Measurements from ENCODE around the gene MEIS3.
"Not testable (repeated sequence)": the region's sequence is repeated elsewhere in the genome, so short reads cannot be mapped to it uniquely, and the experiment has no call there.

MEIS3 gene

DNA sequence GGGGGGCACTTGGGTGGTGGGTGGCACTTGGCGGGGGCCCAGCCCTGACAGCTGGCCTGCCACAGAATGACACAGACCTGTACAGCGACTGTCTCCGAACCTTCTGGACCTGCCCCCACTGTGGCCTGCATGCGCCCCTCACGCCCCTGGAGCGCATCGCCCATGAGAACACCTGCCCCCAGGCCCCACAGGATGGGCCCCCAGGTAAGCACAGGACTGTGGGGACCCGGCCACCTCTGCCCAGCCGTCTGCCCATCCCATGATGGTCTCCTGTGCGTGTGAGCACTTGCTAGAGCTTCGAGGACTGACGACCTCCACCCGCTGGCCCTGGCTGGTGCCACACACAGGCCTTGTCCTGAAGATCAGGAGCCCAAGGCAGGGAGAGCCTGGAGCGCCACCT is 38.2 kb downstream of the MEIS3 start:
- no peak for DNase-seq

DNA sequence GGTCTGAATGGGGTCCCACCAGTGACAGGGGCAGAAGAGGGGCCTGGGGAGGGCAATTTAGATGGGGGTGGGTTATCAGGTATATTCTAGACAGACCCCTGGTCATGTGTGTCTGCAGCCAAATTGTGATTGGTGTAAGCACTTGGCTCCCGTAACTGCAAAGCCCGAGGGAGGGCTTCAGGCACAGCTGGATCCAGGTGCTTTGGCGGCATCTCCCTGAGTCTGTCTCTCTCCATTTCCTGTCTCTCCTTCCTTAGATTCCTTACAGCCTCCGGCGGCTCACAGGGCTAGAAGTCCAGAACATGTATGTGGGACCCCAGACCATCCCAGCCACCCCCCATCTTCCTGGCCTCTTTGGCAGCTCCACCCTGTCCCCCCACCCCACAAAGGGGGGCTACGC is 38.8 kb downstream of the MEIS3 start:
- DNase-seq, result no peak

DNA sequence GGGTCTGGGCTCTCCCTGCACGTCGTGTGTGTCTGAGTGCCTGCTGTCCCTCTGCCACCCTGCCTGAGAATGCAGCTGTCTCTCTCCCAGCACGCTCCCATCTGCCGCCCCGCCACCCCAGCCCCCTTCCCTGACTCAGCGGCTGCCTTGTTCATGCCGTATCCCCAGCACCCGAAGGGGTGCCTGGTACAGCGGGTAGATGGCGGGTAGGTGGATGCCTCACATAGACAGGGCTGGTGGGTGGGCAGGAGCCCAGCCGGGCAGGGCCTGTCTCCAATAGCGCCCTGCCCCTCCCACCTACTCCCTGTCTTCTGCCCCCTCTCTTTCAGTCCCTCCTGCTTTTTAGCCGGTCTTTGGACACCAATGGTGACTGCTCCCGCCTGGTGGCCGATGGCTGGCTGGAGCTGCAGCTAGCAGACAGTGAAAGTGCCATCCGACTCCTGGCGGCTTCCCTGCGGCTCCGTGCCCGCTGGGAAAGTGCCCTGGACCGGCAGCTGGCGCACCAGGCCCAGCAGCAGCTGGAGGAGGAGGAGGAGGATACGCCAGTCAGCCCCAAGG is 39.9 kb downstream of the MEIS3 start:
- no peak for DNase-seq

DNA sequence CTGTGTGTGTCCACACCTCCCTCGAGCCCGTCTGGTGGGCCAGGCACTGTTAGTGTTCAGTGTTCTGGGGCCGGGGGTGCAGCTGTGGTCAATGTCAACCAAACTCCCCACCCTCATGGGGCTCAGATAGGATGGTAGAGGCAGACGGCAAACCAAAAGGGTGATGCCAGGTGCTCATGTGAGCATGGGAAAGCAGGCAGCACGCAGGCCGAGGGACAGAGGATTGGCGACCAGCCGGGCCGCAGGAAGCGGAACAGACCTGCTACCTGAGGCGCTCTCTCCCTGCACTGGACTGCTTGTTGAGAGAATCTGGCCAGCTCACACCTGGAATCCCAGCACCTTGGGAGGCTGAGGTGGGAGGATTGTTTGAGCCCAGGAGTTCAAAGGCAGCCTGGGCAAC is 41.1 kb downstream of the MEIS3 start:
- no peak for DNase-seq

DNA sequence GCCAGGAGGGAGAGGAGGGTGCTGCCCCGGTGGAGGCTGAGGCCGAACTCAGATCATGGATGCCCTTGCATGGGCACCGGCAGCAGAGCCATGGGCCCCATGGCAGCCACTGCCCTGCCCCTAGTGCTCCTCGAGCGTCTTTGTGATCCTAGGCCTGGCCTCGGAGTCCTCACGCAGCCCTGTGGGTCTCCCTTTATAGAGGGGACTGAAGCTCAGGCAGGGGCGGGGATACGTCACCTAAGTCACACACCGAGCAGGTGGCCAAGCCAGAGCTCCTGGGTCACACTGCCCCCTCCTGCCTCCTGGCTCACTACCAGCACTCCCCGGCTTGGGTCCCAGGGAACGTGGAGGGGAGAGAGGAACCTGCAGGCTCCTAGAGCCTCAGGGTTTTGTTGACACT is 41.5 kb downstream of the MEIS3 start:
- no peak for DNase-seq

DNA sequence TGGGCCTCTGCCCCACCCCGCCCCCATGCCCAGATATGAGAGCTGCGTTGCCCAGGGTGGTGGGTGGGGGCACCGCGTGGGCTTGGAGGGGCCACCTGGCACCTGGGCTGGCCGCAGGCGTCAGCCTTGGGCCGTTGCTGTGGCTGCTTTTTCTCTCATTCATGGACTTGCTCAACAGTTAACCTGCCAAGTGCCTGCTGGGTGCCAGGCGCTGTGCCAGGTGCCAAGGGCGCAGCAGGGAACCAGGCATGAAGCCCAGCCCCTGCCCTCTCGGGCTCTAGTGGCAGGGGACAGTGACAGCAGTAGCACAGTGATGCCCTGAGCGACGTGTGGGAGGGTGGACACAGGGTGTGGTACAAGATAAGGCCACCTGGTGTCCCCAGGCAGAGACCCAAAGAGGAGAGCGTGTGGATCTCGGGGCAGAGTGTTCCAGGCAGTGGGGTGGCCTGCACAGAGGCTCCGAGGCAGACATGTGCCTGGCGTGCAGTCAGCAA is 42.1 kb downstream of the MEIS3 start:
- DNase-seq, result no peak

DNA sequence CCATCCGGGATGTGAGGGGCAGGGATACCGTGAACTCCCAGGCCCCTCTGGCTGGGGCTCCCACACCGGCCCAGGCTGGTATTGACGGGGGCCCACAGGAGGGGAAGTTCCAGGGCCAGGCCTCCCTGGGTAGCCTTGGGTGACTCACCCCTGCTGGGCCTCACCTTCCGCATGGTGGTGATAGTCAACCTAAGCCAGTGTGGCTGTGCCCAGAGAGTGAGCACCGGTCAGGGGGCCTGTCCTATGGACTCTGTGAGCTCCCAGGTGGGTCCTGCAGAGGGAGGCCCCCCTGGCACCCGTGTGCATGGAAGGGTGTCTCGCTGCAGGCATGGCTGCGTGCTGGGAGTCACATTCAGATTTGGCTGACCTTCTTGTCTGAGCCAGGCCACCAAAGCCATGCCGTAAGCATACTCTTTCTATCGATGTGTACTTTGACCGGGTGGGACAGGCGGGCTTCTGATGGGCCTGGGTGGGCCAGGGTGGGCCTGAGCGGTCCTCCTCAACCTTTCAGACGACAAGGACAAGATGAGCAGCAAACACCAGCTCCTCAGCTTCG is 42.7 kb downstream of the MEIS3 start:
- no peak for DNase-seq

DNA sequence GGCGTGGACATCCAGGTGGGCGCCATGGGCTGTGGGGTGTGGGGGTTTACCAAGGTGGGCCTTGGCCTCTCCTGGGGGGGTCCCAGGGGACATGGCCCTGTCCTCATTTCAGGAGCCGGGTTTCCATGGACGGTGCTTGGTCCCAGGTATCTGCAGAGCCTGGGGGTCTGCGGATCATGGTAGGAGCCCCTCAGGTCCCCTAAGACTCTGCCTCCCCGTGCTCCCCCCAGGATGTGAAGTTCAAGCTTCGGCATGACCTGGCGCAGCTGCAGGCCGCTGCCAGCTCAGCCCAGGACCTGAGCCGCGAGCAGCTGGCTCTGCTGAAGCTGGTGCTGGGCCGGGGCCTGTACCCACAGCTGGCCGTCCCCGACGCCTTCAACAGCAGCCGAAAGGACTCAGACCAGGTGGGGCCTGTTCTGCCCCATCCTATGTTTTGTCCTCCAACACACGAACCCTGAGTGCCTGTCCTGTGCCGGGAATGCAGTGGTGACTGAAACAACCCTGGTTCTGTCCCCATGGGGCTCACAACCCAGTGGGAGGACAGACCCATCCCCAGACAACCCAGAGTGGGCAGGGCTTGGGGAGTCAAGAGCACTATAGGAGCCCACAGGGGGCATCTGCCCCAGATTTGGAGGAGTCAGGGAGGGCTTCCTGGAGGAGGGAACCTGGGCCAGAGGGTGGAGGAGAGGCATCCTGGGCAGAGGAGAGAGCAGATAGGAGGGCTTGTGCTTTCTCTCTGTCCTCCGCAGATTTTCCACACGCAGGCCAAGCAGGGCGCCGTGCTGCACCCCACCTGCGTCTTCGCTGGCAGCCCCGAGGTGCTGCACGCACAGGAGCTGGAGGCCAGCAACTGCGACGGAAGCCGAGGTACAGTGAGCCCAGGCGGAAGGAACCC is 43.4 kb downstream of the MEIS3 start:
- no peak for DNase-seq

DNA sequence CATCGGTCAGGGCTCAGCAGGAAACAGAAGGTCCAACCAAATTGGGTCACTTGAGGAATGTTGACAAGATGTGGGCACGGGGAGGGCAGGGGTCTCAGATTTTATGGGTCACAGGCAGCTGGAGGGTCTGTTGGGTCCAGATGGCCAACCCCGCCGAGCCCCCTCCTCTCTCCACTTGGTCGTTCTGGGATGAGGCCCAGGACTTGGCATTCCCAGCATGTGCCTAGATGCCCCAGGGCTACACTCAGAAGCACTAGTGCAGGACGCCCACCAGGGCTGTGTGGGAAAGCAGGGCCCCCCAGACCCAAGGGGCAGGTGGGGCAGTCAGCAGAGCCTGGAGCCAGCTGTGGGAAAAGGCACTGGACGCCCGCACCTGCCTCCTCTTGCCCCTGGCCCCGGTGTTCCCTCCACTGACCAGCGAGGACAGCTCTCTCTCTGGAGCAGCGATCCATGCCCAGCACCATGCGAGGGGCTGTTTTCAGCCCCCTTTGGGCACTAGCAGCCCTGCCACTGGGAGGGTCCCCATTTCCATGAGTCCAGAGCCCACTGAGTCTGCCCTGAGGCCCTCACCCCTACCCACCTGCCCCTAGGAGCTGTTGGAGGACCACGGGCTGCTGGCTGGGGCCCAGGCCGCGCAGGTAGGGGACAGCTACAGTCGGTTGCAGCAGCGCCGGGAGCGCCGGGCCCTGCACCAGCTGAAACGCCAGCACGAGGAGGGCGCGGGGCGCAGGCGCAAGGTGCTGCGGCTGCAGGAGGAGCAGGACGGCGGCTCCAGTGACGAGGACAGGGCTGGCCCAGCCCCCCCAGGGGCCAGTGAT is 44.2 kb downstream of the MEIS3 start:
- no peak for DNase-seq

DNA sequence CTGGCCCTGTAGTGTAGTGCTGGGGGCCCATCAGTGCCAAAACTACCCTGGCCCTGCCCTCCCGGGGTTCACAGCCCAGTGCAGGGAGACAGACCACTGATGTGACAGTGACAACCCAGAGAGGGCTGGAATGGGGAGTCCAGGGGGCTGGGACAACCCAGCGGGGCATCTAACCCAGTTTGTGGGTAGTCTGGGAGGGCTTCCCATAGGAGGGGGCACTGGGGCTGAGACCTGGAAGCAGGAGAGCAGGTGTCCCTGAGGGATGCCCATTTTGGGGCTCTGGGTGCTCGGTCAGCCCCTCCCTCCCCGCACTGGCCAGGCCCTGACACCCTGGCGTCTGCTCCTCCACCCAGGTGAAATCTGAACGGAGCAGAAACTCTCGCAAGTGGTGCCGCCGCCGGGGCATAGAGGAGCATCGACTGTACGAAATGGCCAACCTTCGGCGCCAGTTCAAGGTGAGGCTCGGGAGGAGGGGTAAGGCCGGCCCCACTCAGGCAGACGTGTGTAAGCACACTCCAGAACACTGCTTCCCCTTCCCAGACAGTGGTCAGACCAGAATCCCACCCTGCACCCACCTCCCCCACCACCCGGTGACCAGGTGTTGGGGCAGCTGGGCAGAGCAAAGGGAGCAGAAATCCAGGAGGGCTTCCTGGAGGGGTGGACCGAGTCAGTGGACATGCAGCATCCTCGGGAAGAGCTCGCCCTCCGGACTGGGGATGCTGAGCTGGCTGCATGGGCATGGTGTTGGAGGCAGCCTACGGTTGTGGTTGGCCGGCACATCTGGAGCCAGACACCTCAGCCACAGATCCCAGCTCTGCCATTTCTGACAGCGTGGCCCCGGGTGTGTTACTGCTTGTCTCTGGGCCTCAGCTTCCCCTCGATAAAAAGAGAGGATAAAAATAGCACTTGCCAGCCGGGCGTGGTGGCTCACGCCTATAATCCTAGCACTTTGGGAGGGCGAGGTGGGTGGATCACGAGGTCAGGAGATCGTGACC is 45.8 kb downstream of the MEIS3 start:
- DNase-seq, result no peak

DNA sequence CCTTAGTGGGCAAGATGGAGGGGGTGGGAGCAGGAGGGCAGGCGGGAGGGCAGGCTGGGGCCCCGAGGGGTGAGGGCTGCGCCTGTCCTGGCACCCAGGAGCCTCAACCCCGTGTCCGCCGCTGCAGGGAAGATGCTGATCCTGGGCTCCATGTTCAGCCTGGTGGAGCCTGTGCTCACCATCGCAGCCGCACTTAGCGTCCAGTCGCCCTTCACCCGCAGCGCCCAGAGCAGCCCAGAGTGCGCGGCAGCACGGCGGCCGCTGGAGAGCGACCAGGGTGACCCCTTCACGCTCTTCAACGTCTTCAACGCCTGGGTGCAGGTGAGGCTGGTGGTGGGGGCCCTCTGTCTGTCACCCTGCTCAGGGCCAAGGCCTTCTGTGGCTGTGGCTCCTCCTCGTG is 46.7 kb downstream of the MEIS3 start:
- DNase-seq, result no peak

DNA sequence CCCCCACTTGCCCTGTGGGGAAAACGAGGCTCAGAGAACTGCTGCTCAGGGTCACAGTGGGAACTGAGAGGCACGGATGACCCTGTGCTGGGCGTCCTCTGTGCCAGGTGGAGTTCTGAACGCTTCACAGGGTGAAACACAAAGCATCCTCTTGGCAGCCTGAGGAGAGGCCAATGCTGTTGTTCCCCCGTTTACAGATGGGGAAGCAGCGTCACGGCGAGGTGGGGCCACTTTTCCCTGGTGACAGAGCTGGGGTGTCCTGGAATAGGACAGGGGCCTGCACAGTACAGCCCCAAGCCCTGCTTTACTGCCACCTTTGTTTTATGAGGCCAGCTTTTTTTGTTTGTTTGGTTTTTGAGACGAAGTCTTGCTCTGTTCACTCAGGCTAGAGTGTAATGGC is 48.1 kb downstream of the MEIS3 start:
- no peak for DNase-seq

DNA sequence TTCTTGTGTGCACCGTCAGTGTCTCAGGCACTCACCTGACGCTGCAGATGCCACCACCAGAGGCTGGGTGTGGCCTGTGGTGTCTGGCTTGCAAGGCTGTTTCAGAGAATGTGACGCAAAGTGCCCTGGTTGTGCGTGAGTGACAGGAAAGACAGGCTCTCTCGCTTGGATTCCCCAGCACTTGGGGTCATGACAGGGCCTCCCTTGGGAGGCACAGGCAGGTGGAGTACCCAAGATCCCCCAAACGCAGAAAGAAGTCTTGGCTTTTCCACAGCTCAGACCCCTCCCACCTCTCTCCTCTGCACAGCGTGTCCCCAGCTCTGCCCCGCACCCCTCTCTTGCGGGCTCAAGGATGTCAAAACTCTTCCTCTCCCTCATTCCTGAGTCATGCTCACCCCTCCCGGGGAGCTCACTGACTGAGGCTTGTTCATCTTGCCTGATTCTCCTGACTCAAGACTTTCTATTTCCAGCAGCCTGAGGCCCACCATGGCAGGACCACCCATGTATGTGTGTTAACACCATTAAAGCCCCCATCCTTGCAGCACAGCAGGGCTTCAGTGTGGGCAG is 49.2 kb downstream of the MEIS3 start:
- peak; percentile 61 to 67 for DNase-seq

DNA sequence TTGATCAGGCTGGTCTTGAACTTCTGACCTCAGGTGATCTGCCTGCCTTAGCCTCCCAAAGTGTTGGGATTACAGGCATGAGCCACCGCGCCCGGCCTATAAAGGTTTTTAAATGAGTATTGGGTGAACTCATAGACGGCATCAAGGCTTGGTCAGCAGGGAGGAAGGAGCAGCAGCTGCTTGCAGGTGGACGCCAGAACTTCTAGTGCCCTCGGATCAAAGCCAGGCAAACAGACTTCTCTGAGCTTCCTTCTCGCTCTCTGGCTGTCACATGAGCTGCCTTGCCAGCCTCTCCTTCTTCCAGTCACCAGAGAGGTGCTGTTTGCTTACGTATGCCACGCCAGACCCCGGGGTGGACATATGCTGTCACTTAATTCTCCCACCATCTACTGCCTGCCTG is 53.9 kb downstream of the MEIS3 start:
- not testable (repeated sequence) for DNase-seq

DNA sequence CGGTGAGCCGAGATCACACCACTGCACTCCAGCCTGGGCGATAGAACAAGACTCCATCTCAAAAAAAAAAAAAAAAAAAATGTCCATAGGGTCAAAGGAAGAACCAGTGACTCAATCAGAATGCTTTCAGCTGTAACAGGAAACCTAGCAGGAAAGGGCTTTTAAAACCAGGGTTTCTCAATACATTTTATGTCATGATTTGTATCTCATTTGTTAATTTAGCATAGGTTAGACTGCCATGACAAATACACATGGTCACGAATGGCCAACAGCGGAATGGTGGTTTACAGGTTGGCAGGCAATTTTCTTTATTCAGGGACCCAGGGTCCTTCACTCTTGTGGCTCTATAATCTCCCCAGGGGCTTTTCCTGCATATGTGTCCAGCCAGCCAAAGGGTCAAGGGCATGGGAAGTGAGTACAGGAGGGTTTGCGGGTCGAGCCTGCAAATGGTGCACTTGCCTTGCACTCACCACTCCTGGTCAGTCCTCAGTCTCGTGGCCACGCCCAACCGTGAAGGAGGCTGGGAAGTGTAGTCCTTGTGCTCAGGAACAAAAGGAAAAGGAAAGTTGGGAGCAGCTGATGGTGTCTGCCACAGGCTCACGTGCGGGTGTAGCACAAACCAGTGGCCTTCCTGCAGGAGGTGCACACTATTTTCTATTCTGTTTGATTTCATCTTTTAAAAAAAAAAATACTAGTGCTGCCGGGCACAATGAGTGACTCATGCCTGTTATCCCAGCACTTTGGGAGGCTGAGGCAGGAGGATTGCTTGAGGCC is 55.4 kb downstream of the MEIS3 start:
- peak in 1 of 2 donors; percentile 12 for DNase-seq

DNA sequence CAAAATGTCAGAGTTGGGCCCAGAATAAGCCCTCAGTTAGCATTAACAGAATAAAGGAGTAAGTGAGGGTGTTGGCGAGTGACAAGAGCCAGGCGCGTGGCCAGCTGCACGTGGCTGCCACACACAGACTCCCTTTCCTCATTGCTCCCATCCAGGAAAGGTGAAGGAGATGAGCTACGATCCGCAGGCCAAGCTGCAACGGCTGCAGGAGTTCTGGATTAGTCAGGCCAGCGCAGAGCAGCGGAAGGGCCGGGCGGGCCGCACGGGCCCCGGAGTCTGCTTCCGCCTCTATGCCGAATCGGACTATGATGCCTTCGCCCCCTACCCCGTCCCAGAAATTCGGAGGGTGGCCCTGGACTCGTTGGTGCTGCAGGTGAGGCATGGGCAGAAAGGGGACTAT is 57.0 kb downstream of the MEIS3 start:
- no peak for DNase-seq

DNA sequence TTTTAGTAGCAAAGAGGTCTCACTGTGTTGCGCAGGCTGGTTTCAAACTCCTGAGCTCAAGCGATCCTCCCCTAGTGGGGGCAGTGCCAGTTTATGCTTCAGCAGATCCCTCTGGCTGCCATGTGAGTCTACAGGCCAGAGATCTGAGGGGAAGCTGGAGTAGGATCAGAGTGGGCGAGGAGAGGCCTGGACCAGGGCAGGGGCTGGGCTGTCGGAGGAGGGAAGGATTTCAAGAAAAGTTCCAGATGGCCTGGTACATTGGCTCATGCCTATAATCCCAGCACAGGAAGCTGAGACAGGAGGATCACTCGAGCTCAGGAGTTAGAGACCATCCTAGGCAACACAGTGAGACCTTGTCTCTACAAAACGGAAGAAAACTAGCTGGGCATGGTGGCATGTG is 60.4 kb downstream of the MEIS3 start:
- no peak for DNase-seq

DNA sequence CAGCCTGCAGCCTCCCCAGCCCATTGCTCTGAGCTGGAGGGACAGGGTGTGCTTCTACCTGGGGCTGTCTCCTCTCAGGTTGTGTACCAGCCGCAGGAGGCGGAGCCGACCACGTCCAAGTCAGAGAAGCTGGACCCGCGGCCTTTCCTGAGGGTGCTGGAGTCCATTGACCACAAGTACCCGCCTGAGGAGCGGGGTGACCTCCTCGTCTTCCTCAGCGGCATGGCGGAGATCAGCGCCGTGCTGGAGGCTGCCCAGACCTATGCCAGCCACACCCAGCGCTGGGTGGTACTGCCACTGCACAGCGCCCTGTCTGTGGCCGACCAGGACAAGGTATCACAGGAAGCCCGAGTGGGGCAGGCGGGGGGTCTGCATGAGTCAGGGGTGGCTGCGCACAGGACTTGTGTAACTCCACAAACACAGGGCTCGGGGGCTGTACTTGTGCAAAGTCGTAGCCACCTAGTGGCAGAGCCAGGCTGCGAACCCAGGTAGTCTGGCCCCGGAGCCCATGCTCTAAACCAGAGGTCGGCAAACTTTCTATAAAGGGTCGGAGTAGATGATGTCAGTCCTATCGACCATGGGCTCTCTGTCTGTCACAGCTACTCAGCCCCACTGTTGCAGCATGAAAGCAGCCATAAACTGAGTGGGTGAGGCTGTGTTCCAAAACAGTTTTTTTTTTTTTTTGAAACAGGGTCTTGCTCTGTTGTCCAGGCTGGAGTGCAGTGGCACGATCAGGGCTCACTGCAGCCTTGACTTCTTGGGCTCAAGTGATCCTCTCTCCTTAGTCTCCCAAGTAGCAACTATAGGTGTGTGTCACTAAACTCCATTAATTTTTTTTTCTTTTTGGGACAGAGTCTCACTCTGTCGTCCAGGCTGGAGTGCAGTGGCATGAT is 61.3 kb downstream of the MEIS3 start:
- DNase-seq, result no peak

DNA sequence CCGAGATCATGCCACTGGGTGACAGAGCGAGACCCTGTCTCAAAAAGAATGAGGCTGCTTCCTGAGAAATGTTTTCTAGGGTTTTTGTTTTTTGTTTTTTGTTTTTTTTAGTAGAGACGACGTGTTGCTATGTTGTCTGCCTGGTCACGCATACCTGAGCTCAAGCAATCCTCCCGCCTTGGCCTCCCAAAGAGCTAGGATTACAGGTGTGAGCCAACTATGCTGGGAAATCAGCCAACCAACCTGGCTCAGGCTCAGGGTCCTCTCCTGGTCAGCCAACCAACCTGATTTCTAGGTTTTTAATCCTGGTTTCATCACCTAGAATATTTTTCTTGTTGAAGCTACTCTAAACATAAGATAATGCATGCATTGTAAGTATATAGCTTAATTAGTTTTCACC is 62.4 kb downstream of the MEIS3 start:
- no peak for DNase-seq

DNA sequence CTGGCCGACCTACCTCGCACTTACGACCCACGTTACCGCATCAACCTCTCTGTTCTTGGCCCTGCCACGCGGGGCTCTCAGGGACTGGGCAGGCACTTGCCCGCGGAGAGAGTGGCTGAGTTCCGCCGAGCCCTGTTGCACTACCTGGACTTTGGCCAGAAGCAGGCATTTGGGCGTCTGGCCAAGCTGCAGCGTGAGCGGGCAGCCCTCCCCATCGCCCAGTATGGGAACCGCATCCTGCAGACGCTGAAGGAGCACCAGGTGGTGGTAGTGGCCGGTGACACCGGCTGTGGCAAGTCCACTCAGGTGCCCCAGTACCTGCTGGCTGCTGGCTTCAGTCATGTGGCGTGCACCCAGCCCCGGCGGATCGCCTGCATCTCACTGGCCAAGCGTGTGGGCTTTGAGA is 66.0 kb downstream of the MEIS3 start:
- DNase-seq, result no peak

Measured in bone marrow (tissue), 2 donors.